ENCODE measurements around the gene ANO6. TPM values are rescaled to one million over a fixed set of nuclear protein-coding genes. Genes with fewer than 3 reads are reported as not detected.
A peak's percentile ranks its signal among the peaks of the same experiment; 100 is the strongest.

The ANO6 gene
- total RNA-seq, 1 donor from 2014 or later, result 85.0 TPM

GRCh38 chr12:45409966-45410365 lies 194.1 kb downstream of the ANO6 start:
- no peaks in the 10 kb centered on the region for H3K27me3 ChIP-seq
- DNase-seq (no peak), ATAC-seq (no peak)
- H3K36me3 ChIP-seq, result peaks cover 52% of the 10 kb centered on the region
- H3K27ac ChIP-seq, result no peak overlapping the region
- no peaks in the 10 kb centered on the region for H3K9me3 ChIP-seq
- no peak overlapping the region for H3K4me3 ChIP-seq
- intact Hi-C loops (cut with DNase I), result no loop called here
- no peak for TF ChIP-seq CTCF (IDR thresholded peaks at IDR 0.05)
- no peaks in the 10 kb centered on the region for H3K4me1 ChIP-seq

DNA sequence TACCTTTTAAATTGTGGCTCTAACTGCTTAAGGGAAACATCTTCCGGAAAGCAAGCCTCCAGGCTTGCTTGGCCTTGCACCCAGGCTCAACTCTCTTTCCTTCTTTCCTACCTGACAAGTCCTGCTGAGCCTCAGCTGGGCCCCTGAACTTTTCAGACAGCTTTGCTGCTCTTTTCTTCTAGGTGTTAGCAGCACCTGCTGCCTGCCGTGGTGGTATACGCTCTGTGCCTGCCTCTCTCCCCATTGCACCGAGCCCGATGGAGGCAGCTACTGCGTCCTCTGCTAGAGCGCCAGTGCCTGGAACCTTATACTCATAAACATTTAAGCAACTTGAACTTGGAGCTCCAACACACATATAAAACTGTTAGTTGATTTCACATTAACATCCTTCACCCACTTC lies 195.7 kb downstream of the ANO6 start:
- intact Hi-C loops (cut with DNase I), result no loop called here
- TF ChIP-seq CTCF (IDR thresholded peaks at IDR 0.05), result no peak
- no peak overlapping the region for H3K4me3 ChIP-seq
- peaks cover 60% of the 10 kb centered on the region for H3K36me3 ChIP-seq
- no peaks in the 10 kb centered on the region for H3K9me3 ChIP-seq
- H3K27me3 ChIP-seq, result no peaks in the 10 kb centered on the region
- no peak for DNase-seq
- H3K27ac ChIP-seq, result no peak overlapping the region
- no peak for ATAC-seq
- H3K4me1 ChIP-seq, result no peaks in the 10 kb centered on the region

DNA sequence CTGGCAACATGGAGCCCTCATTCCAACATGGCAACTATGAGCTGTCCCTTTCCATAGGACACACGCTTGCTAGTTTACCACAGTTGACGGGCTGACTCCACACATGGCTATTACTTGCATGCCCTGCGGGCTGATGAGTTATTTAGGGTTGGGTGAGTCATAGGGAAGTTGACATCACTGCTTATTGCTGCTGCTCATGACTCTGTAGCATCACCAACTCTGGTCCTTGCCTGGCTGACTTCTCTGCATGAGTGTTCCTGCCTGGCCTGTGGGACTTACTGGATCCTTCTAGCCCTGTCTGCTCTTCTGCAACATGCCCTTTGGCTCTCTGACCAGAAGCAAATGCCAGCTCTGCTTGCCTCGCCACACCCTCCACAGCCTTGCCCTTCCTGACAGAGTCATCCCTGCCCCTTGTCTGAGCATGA lies 199.5 kb downstream of the ANO6 start:
- no peak overlapping the region for H3K4me3 ChIP-seq
- no peak for DNase-seq
- TF ChIP-seq CTCF (IDR thresholded peaks at IDR 0.05), result no peak
- intact Hi-C loops (cut with DNase I), result no loop called here
- H3K27me3 ChIP-seq, result no peaks in the 10 kb centered on the region
- H3K27ac ChIP-seq, result no peak overlapping the region
- H3K4me1 ChIP-seq, result no peaks in the 10 kb centered on the region
- peaks cover 58% of the 10 kb centered on the region for H3K36me3 ChIP-seq
- no peaks in the 10 kb centered on the region for H3K9me3 ChIP-seq
- ATAC-seq, result peak; percentile 77

- peaks cover 60% of the 10 kb centered on the region for H3K36me3 ChIP-seq
Measured at GRCh38 chr12:45416126-45416525, 200.2 kb downstream of the ANO6 start.

DNA sequence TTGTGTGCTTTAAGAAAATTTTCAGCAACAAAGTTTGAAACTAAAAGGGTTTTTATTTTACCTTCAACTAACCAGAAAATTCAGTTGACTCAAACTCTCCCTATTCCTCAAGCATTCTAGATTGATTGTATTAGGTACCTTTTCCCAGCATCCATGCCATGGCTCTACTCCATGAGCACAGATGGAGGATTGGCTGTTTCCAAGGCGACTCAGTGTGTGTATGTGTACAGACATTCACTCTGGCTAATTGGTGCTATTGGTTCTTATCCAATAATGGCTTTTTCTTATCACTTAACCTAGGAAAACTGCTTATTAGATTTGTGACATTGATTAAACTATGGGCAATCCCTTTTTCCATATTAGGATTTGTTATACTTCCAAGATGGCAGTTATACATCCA lies 202.6 kb downstream of the ANO6 start:
- intact Hi-C loops (cut with DNase I), result no loop called here
- ATAC-seq, result no peak

More at GRCh38 chr12:45416126-45416525, 200.2 kb downstream of the ANO6 start:
- no peak for TF ChIP-seq CTCF (IDR thresholded peaks at IDR 0.05)
- H3K4me3 ChIP-seq, result no peak overlapping the region
- no peak for ATAC-seq
- no peaks in the 10 kb centered on the region for H3K4me1 ChIP-seq
- H3K27ac ChIP-seq, result no peak overlapping the region
- intact Hi-C loops (cut with DNase I), result no loop called here
- no peaks in the 10 kb centered on the region for H3K9me3 ChIP-seq
- no peaks in the 10 kb centered on the region for H3K27me3 ChIP-seq
- no peak for DNase-seq

More for the DNA sequence above, 202.6 kb downstream of the ANO6 start:
- Histone ChIP-seq H3K9me3 (no peaks in the 10 kb centered on the region), H3K4me1 (no peaks in the 10 kb centered on the region), H3K36me3 (peaks cover 61% of the 10 kb centered on the region), H3K4me3 (no peak overlapping the region), H3K27ac (no peak overlapping the region), H3K27me3 (no peaks in the 10 kb centered on the region)
- DNase-seq, result no peak
- TF ChIP-seq CTCF (IDR thresholded peaks at IDR 0.05), result no peak
